AG09309 (cell line): Measurements from ENCODE around the gene PLXNA3.

Source experiments
- DNase-seq: peaks from one replicate; pipeline ENCODE4 v3.0.0-alpha.2; 2010; ENCODE audit warnings: low read depth
- H3K4me3 ChIP-seq: 2 replicates; pipeline ENCODE4 v1.5.1; 2011; ENCODE audit warnings: mild to moderate bottlenecking, low read depth, low read length, moderate library complexity; ENCODE audit not compliant: control insufficient read depth
- CTCF ChIP-seq: IDR thresholded peaks from 2 replicates; pipeline ENCODE4 v1.5.1; 2011; ENCODE audit warnings: mild to moderate bottlenecking, low read depth, low read length, inconsistent platforms; ENCODE audit not compliant: insufficient read depth, control insufficient read depth; ENCODE audit errors: missing control alignments

The PLXNA3 gene

GRCh38 chrX:154516656-154517100 lies 58.6 kb downstream of the PLXNA3 start:
- DNase-seq = no peak
- H3K4me3 ChIP-seq = peak overlapping the region; percentile 33
- no peak for TF ChIP-seq CTCF

GRCh38 chrX:154517101-154517781 lies 59.2 kb downstream of the PLXNA3 start:
- DNase-seq = no peak
- no peak for TF ChIP-seq CTCF
- peak overlapping the region; percentile 33 for H3K4me3 ChIP-seq

- TF ChIP-seq CTCF = no peak
- no peak for DNase-seq
- H3K4me3 ChIP-seq = no peak overlapping the region
Observed at GRCh38 chrX:154519389-154519788, 61.3 kb downstream of the PLXNA3 start.

GRCh38 chrX:154525606-154526490 lies 67.8 kb downstream of the PLXNA3 start:
- no peak overlapping the region for H3K4me3 ChIP-seq
- DNase-seq = no peak
- no peak for TF ChIP-seq CTCF

- peak; percentile 24 for DNase-seq
- peak; percentile 62 for TF ChIP-seq CTCF
- peak overlapping the region; percentile 35 for H3K4me3 ChIP-seq
Observed at GRCh38 chrX:154526901-154527675, 69.0 kb downstream of the PLXNA3 start.
